GM12878 (cell line): Measurements from ENCODE around the gene UBE2E2. TPM values are rescaled to one million over a fixed set of nuclear protein-coding genes. Genes with fewer than 3 reads are reported as not detected.

Source experiments
- ATAC-seq: fragments of 200-7000 bp; cut with Tn5 transposase; 3 replicates; pipeline ENCODE4 v1.9.1; 2020; ENCODE audit warnings: mild to moderate bottlenecking, moderate library complexity
- BruUV-seq: library from RNA; stranded (reverse); fragments of 400-500 nt; replicated peaks from 2 replicates; lab custom pipeline; 2021; lab: Mats Ljungman, UMichigan
- CTCF ChIA-PET: fragments of 300-600 bp; sonication (Branson Sonifier 250); formaldehyde crosslinking; extraction: SDS; loops from one replicate; lab custom pipeline; 2021; ENCODE audit warnings: inconsistent platforms; lab: Yijun Ruan, JAX
- POLR2A ChIA-PET: fragments of 350-600 bp; formaldehyde crosslinking; extraction: SDS; loops from one replicate; lab custom pipeline; 2021; ENCODE audit warnings: inconsistent platforms; lab: Charles Lee
- RAD21 ChIA-PET: fragments of 300-600 bp; sonication (Branson Sonifier 250); formaldehyde crosslinking; loops from one replicate; lab custom pipeline; 2023; ENCODE audit warnings: antibody characterized with exemption; ENCODE audit not compliant: unreplicated experiment; lab: Charles Lee
- SMC1A ChIA-PET: fragments of 300-600 bp; sonication (Branson Sonifier 250); formaldehyde crosslinking; loops from one replicate; lab custom pipeline; 2023; ENCODE audit not compliant: unreplicated experiment, uncharacterized antibody; lab: Charles Lee
- DNase-seq: peaks from one replicate; pipeline ENCODE4 v3.0.0-alpha.2; 2011; ENCODE audit warnings: low read depth, low spot score
- FAIRE-seq: peaks from 3 replicates; lab custom pipeline; 2011; peaks lifted over from hg19 to GRCh38; lab: Jason Lieb, UNC
- H2AFZ ChIP-seq: 2 replicates; pipeline ENCODE4 v1.6.0; 2011; ENCODE audit warnings: low read depth, low read length, control low read depth; ENCODE audit not compliant: control insufficient read depth
- H3K27ac ChIP-seq: 2 replicates; pipeline ENCODE4 v1.5.1; 2011; ENCODE audit warnings: control low read depth; ENCODE audit not compliant: control insufficient read depth, insufficient read depth
- H3K27me3 ChIP-seq, 2 experiments: replicated peaks in 1 of 2; 2 replicates each; pipeline versions ENCODE4 v1.6.0 to v1.6.1; 2011; ENCODE audit warnings: low read length in 1 of 2; ENCODE audit not compliant: control insufficient read depth in 2 of 2, insufficient read depth in 2 of 2
- H3K36me3 ChIP-seq, 2 experiments: 2 replicates each; pipeline ENCODE4 v1.5.1; 2011; ENCODE audit warnings: low read length in 1 of 2; ENCODE audit not compliant: control insufficient read depth in 2 of 2, insufficient read depth in 2 of 2
- H3K4me1 ChIP-seq: 2 replicates; pipeline ENCODE4 v1.6.1; 2011; ENCODE audit warnings: mild to moderate bottlenecking, low read length, moderate library complexity, mixed read lengths; ENCODE audit not compliant: control insufficient read depth, insufficient read depth
- H3K4me2 ChIP-seq: 2 replicates; pipeline ENCODE4 v1.6.0; 2011; ENCODE audit warnings: control low read depth; ENCODE audit not compliant: control insufficient read depth, insufficient read depth
- H3K4me3 ChIP-seq: fragments of 200-600 bp; sonication (generic); 2 replicates; pipeline ENCODE4 v1.5.1; 2016
- H3K79me2 ChIP-seq: 2 replicates; pipeline ENCODE4 v1.6.0; 2011; ENCODE audit warnings: low read length; ENCODE audit not compliant: control insufficient read depth, insufficient read depth
- H3K9ac ChIP-seq: 2 replicates; pipeline ENCODE4 v1.8.0; 2011; ENCODE audit warnings: low read length, control low read depth, mixed read lengths; ENCODE audit not compliant: control insufficient read depth, insufficient read depth
- H3K9me3 ChIP-seq: replicated peaks from 3 replicates; pipeline ENCODE4 v1.5.1; 2011; ENCODE audit warnings: mild to moderate bottlenecking, low read length; ENCODE audit not compliant: control insufficient read depth, insufficient read depth
- H4K20me1 ChIP-seq: 2 replicates; pipeline ENCODE4 v1.6.0; 2011; ENCODE audit not compliant: control insufficient read depth, insufficient read depth
- ATF2 ChIP-seq: IDR thresholded peaks from 2 replicates; pipeline ENCODE4 v1.6.1; 2012; ENCODE audit warnings: low read length, inconsistent platforms
- BCL3 ChIP-seq: IDR thresholded peaks from 2 replicates; pipeline ENCODE4 v1.6.1; 2011; ENCODE audit warnings: borderline replicate concordance, low read depth, mild to moderate bottlenecking, moderate library complexity, low read length; ENCODE audit not compliant: insufficient read depth, poor library complexity, severe bottlenecking
- CBX3 ChIP-seq: fragments of 200-600 bp; sonication (generic); IDR thresholded peaks from 2 replicates; pipeline ENCODE4 v1.6.1; 2016; ENCODE audit warnings: low read depth, borderline replicate concordance
- CEBPZ ChIP-seq: fragments of 150-350 bp; IDR thresholded peaks from 2 replicates; pipeline ENCODE4 v1.6.1; 2016; ENCODE audit warnings: low read depth, low read length
- DPF2 ChIP-seq: fragments of 450-650 bp; IDR thresholded peaks from 2 replicates; pipeline ENCODE4 v1.6.1; 2017; ENCODE audit warnings: mild to moderate bottlenecking
- EED ChIP-seq: sonication (generic); IDR thresholded peaks from 2 replicates; pipeline ENCODE4 v1.6.1; 2016; ENCODE audit warnings: antibody characterized with exemption, low read depth
- ESRRA ChIP-seq: IDR thresholded peaks from 2 replicates; pipeline ENCODE4 v1.6.1; 2012; ENCODE audit warnings: mild to moderate bottlenecking, low read length, improper control_type of control experiment
- NRF1 ChIP-seq: conservative IDR thresholded peaks from 2 replicates; pipeline ENCODE4 v1.6.1; 2011; ENCODE audit warnings: mild to moderate bottlenecking, low read depth, low read length, improper control_type of control experiment
- RB1 ChIP-seq: fragments of 450-650 bp; formaldehyde crosslinking; IDR thresholded peaks from 2 replicates; pipeline ENCODE4 v1.6.1; 2017; ENCODE audit warnings: mild to moderate bottlenecking, borderline replicate concordance
- RBBP5 ChIP-seq: fragments of 200-600 bp; sonication (generic); conservative IDR thresholded peaks from 2 replicates; pipeline ENCODE4 v1.6.1; 2016
- RUNX3 ChIP-seq: IDR thresholded peaks from 2 replicates; pipeline ENCODE4 v1.6.1; 2012; ENCODE audit warnings: low read length, inconsistent platforms
- SUPT20H ChIP-seq: IDR thresholded peaks from 2 replicates; pipeline ENCODE4 v1.6.1; 2011; ENCODE audit warnings: low read depth, mild to moderate bottlenecking, low read length, moderate library complexity, borderline replicate concordance; ENCODE audit not compliant: control insufficient read depth
- ZBED1 ChIP-seq: IDR thresholded peaks from 2 replicates; pipeline ENCODE4 v1.6.1; 2016; ENCODE audit warnings: borderline replicate concordance
- WGBS: methylation state at CpG from one replicate; pipeline ENCODE4 v1.1.6; 2016; ENCODE audit warnings: low lambda C conversion rate; ENCODE audit not compliant: insufficient replicate concordance, insufficient coverage; ENCODE audit errors: missing lambda C conversion rate; 5-methylcytosine and 5-hydroxymethylcytosine counted together
- in situ Hi-C: fragments of 300-500 bp; cut with MboI; formaldehyde crosslinking; loops from 9 replicates; pipeline ENCODE4 v1.14.3; 2018; ENCODE audit warnings: mixed read lengths
- intact Hi-C: fragments of 100-400 bp; cut with micrococcal nuclease; formaldehyde crosslinking; loops from one replicate; pipeline ENCODE4 v1.14.2; 2022; ENCODE audit not compliant: unreplicated experiment
- polyA plus RNA-seq, 11 experiments: library from polyadenylated mRNA; depleted of rRNA in 4 of 11; unstranded in 6 of 11; stranded (reverse) in 5 of 11; fragments of >200 nt; fragmentation: Nextera tagmentation in 4 of 11; fragmentation: Illumina TruSeq in 1 of 11; extraction: Ambion mirVana in 4 of 11; extraction: Trizol in 1 of 11; gene quantifications; 1 replicate in 1 of 11; 2 replicates in 10 of 11; pipeline versions ENCODE4 v1.2.1 to v1.2.3, GENCODE V29; 2011 to 2016; ENCODE audit warnings: inconsistent platforms in 2 of 11, missing spikeins in 2 of 11, low read depth in 1 of 11
- total RNA-seq, 4 experiments: library from RNA; depleted of rRNA in 3 of 4; stranded (reverse); fragments of >200 nt in 3 of 4; fragmentation: Illumina TruSeq in 1 of 4; extraction: Trizol in 1 of 4; gene quantifications; 2 replicates each; pipeline versions ENCODE4 v1.2.1 to v1.2.3, GENCODE V29; 2013 to 2021

Gene UBE2E2
- total and polyA plus RNA-seq, 10 of the 15 experiments (the other 5 are each of a cell fraction or from before 2014, with no cell fraction given), result 8.7 to 71.0 (median 36.4) TPM

- intact Hi-C loops, result no loop called here
- TF ChIP-seq NRF1, result no peak
- TF ChIP-seq BCL3, result no peak
- no peak for TF ChIP-seq RBBP5
- no peak for TF ChIP-seq ZBED1
- TF ChIP-seq CBX3, result no peak
- no peak for TF ChIP-seq CEBPZ
- no peak for TF ChIP-seq RB1
- TF ChIP-seq SUPT20H, result no peak
- no peak for TF ChIP-seq ATF2
- no peak for TF ChIP-seq RUNX3
- no peak for TF ChIP-seq DPF2
- no peak for TF ChIP-seq EED
- no peak for TF ChIP-seq ESRRA
- no peak overlapping the region for H3K27ac ChIP-seq
- no peak overlapping the region for H3K4me2 ChIP-seq
- H2AFZ ChIP-seq, result no peak overlapping the region
- in situ Hi-C loops, result no loop called here
- no peak for ATAC-seq
- no peak overlapping the region for H3K9ac ChIP-seq
- no peaks in the 10 kb centered on the region for H3K36me3 ChIP-seq
- no peaks in the 10 kb centered on the region; the same call in 2 of the 3 replicates for H3K9me3 ChIP-seq
- ChIA-PET POLR2A (interaction anchor here (0.8 kb wide), 1 partner anchor 216 kb away, joined by 3 read pairs; no protein-coding TSS in a partner anchor), RAD21 (no interaction called here), CTCF (interaction anchor here (0.6 to 1.5 kb wide), 2 partner anchors 86 to 141 kb away, joined by 3 read pairs; no protein-coding TSS in a partner anchor), SMC1A (interaction anchor here (0.6 to 1.6 kb wide), 2 partner anchors 18 to 142 kb away, joined by 3 to 4 read pairs; no protein-coding TSS in a partner anchor)
- H3K4me3 ChIP-seq, result no peak overlapping the region
- no peak for FAIRE-seq
- DNase-seq, result no peak
- H3K27me3 ChIP-seq, result no peaks in the 10 kb centered on the region
- H3K79me2 ChIP-seq, result no peaks in the 10 kb centered on the region
- H4K20me1 ChIP-seq, result no peaks in the 10 kb centered on the region
- no TSS peak for BruUV-seq
- WGBS, result 73% methylated on average over 12 of the region's 12 CpGs
- H3K4me1 ChIP-seq, result no peaks in the 10 kb centered on the region
Measured at GRCh38 chr3:23619705-23620637, 416.8 kb downstream of the UBE2E2 start.
